Gastroesophageal sphincter (tissue), 4 donors: Measurements from ENCODE around the gene ICAM5. TPM values are rescaled to one million over a fixed set of nuclear protein-coding genes. Genes with fewer than 3 reads are reported as not detected.
"Not testable (repeated sequence)": the region's sequence is repeated elsewhere in the genome, so short reads cannot be mapped to it uniquely, and the experiment has no call there.

Source experiments
- ATAC-seq: fragments of 150-250 bp; one replicate; pipeline ENCODE4 v1.9.1; 2016; ENCODE audit warnings: mild to moderate bottlenecking, moderate library complexity
- H3K27ac ChIP-seq, 4 donors: fragments of 200-600 bp; sonication (generic) in 3 of 4; 1 replicate in 3 of 4; 2 replicates in 1 of 4; pipeline ENCODE4 v1.5.1; 2016 to 2019
- H3K27me3 ChIP-seq: fragments of 200-600 bp; sonication (generic); one replicate; pipeline ENCODE4 v1.5.1; 2019
- H3K36me3 ChIP-seq, 2 donors: fragments of 200-600 bp; sonication (generic); one replicate each; pipeline ENCODE4 v1.5.1; 2019; ENCODE audit warnings: control low read depth in 1 of 2
- H3K4me1 ChIP-seq, 3 donors: fragments of 200-600 bp; sonication (generic); 1 replicate in 2 of 3; 2 replicates in 1 of 3; pipeline ENCODE4 v1.5.1; 2016 to 2019; ENCODE audit warnings: control low read depth in 2 of 3
- H3K4me3 ChIP-seq, 2 donors: fragments of 200-600 bp; sonication (generic); one replicate each; pipeline ENCODE4 v1.5.1; 2019; ENCODE audit warnings: mild to moderate bottlenecking in 1 of 2, moderate library complexity in 1 of 2
- H3K9me3 ChIP-seq, 3 donors: fragments of 200-600 bp; sonication (generic); one replicate each; pipeline ENCODE4 v1.5.1; 2017 to 2019; ENCODE audit warnings: control low read depth in 2 of 3
- CTCF ChIP-seq, 4 experiments: fragments of 200-600 bp in 2 of 4; fragments of 450-650 bp in 2 of 4; sonication (generic) in 1 of 4; IDR thresholded peaks; one replicate each; pipeline ENCODE4 v1.5.1; 2017 to 2019; ENCODE audit warnings: antibody characterized with exemption in 4 of 4, mild to moderate bottlenecking in 2 of 4, moderate library complexity in 2 of 4
- EP300 ChIP-seq: sonication (generic); formaldehyde crosslinking; IDR thresholded peaks from one replicate; pipeline ENCODE4 v1.6.1; 2017; ENCODE audit warnings: antibody characterized with exemption, mild to moderate bottlenecking
- POLR2A ChIP-seq, 2 donors: fragments of 450-650 bp; IDR thresholded peaks; one replicate each; pipeline ENCODE4 v1.6.1; 2017; ENCODE audit warnings: antibody characterized with exemption in 2 of 2, mild to moderate bottlenecking in 2 of 2, moderate library complexity in 1 of 2
- POLR2AphosphoS5 ChIP-seq: sonication (generic); formaldehyde crosslinking; IDR thresholded peaks from one replicate; pipeline ENCODE4 v1.6.1; 2017; ENCODE audit warnings: antibody characterized with exemption
- WGBS, 2 donors: methylation state at CpG; one replicate each; pipeline ENCODE4 v1.1.5; 2018; ENCODE audit warnings: low coverage in 1 of 2; 5-methylcytosine and 5-hydroxymethylcytosine counted together
- total RNA-seq, 4 donors: library from RNA; depleted of rRNA; stranded (reverse); fragments of >200 nt; gene quantifications; one replicate each; pipeline ENCODE4 v1.1.0, GENCODE V29; 2016

Gene ICAM5
- under 1 TPM in 3 of 4 donors, not detected in 1; 0.12 to 0.54 (median 0.47) TPM for total RNA-seq

- 4% methylated on average over 9 of the region's 45 CpGs; no CpG with 5 or more reads in 1 of the 2 donors for WGBS, 2 donors
These were observed at the start of gene ICAM5 for GRCh38 chr19:10289836-10290356. ICAM5 (plus strand) TSS chr19:10289952; CDS start chr19:10290044, 92 bp downstream.

GRCh38 chr19:10241826-10242449 is 47.8 kb upstream of the ICAM5 start:
- H3K27ac ChIP-seq, H3K9me3 ChIP-seq, H3K4me3 ChIP-seq, H3K36me3 ChIP-seq, H3K27me3 ChIP-seq, ATAC-seq: not testable (repeated sequence)
- peaks cover 0 to 10% (median 0%) of the 10 kb centered on the region in 3 donors for H3K4me1 ChIP-seq
- WGBS, 2 donors: 94 to 96% methylated on average over 5 to 7 of the region's 11 CpGs

More at GRCh38 chr19:10289836-10290356, at the start of gene ICAM5:
- Histone ChIP-seq H3K9me3 (no peaks in the 10 kb centered on the region), H3K27ac (no peak within 1 kb of the TSS), H3K4me3 (peak within 1 kb of the TSS in 1 of 2 donors; percentile 46), H3K36me3 (peaks cover 0 to 7% of the 10 kb centered on the region in 2 donors), H3K27me3 (peaks cover 94% of the 10 kb centered on the region), H3K4me1 (peaks cover 0 to 82% (median 42%) of the 10 kb centered on the region in 3 donors)
- ATAC-seq: no peak
- no peak for TF ChIP-seq POLR2A (IDR thresholded peaks at IDR 0.05)
- no peak for TF ChIP-seq CTCF (IDR thresholded peaks at IDR 0.05)
- TF ChIP-seq POLR2AphosphoS5: no peak
- TF ChIP-seq EP300: no peak

GRCh38 chr19:10243606-10244005 is 46.1 kb upstream of the ICAM5 start:
- Histone ChIP-seq H3K4me3 (no peak overlapping the region), H3K27me3 (no peaks in the 10 kb centered on the region), H3K9me3 (no peaks in the 10 kb centered on the region), H3K4me1 (peaks cover 0 to 3% (median 0%) of the 10 kb centered on the region in 3 donors), H3K36me3 (no peaks in the 10 kb centered on the region), H3K27ac (no peak overlapping the region)
- TF ChIP-seq POLR2A (IDR thresholded peaks at IDR 0.05) (no peak), CTCF (IDR thresholded peaks at IDR 0.05) (no peak), POLR2AphosphoS5 (no peak), EP300 (no peak)
- WGBS, 2 donors: no CpG with 5 or more reads among the region's 7 CpGs
- ATAC-seq: no peak

- no peaks in the 10 kb centered on the region for H3K9me3 ChIP-seq
- no peak overlapping the region for H3K27ac ChIP-seq
- H3K4me3 ChIP-seq: no peak overlapping the region
- H3K4me1 ChIP-seq: peaks cover 0 to 9% (median 0%) of the 10 kb centered on the region in 3 donors
- H3K27me3 ChIP-seq: no peaks in the 10 kb centered on the region
- WGBS, 2 donors: 67 to 72% methylated on average over 5 to 6 of the region's 9 CpGs
- ATAC-seq: no peak
- TF ChIP-seq POLR2A (IDR thresholded peaks at IDR 0.05) (no peak), EP300 (no peak), POLR2AphosphoS5 (no peak), CTCF (IDR thresholded peaks at IDR 0.05) (no peak)
- H3K36me3 ChIP-seq: no peaks in the 10 kb centered on the region
These were observed 44.4 kb upstream of the ICAM5 start for GRCh38 chr19:10245189-10245939.

GRCh38 chr19:10246511-10246910 is 43.2 kb upstream of the ICAM5 start:
- H3K36me3 ChIP-seq: no peaks in the 10 kb centered on the region
- ATAC-seq: no peak
- no peak overlapping the region for H3K27ac ChIP-seq
- WGBS, 2 donors: 82 to 84% methylated on average over 5 to 6 of the region's 6 CpGs
- H3K9me3 ChIP-seq: no peaks in the 10 kb centered on the region
- no peak for TF ChIP-seq POLR2AphosphoS5
- no peak overlapping the region for H3K4me3 ChIP-seq
- peaks cover 0 to 19% (median 0%) of the 10 kb centered on the region in 3 donors for H3K4me1 ChIP-seq
- no peaks in the 10 kb centered on the region for H3K27me3 ChIP-seq
